Suprapubic skin (tissue), 3 donors: Measurements from ENCODE around the gene PTPRD.

ENCODE experiments used
- CTCF ChIP-seq, 2 donors: fragments of 200-600 bp in 1 of 2; fragments of 450-650 bp in 1 of 2; sonication (generic) in 1 of 2; IDR thresholded peaks; one replicate each; pipeline ENCODE4 v1.5.1; 2016 to 2019; ENCODE audit warnings: antibody characterized with exemption in 2 of 2, mild to moderate bottlenecking in 1 of 2, moderate library complexity in 1 of 2
- POLR2AphosphoS5 ChIP-seq, 3 donors: sonication (generic); formaldehyde crosslinking; IDR thresholded peaks; one replicate each; pipeline ENCODE4 v1.6.1; 2017; ENCODE audit warnings: antibody characterized with exemption in 3 of 3

- TF ChIP-seq CTCF (IDR thresholded peaks at IDR 0.05) (no peak), POLR2AphosphoS5 (IDR thresholded peaks at IDR 0.05) (no peak)
These were observed 1090.4 kb downstream of the PTPRD start for GRCh38 chr9:9522406-9522805.
